ENCODE measurements around the gene ARHGAP44. TPM values are rescaled to one million over a fixed set of nuclear protein-coding genes. Genes with fewer than 3 reads are reported as not detected.

The ARHGAP44 gene
- total RNA-seq, 1 experiment from 2014 or later, result 0.40 TPM

DNA sequence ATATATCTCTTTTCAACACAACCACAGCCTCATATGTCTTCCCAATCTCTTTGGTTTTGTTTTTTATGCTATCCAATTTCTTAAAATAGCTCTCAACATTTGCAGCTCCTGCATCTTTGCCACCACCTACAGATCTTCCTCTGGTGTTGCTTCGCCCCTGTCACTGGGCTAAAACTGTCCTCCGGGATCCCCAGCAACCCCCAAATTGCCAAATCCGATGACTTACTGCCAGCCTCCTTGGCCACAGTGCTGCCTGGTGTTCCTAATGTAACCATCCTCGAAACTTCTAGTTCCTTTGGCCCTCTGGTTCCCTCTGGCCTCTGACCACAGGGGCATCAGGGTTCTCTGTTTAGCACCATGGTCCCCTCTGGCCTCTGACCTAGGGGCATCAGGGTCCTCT is 157.7 kb downstream of the ARHGAP44 start:
- no peaks in the 10 kb centered on the region for H3K4me1 ChIP-seq (ENCODE audit: insufficient read depth, low read length)
- H3K4me2 ChIP-seq (ENCODE audit: low read length), result no peak overlapping the region
- ChIA-PET CTCF (no interaction called here), POLR2A (ENCODE audit: unreplicated experiment) (no interaction called here)
- TF ChIP-seq EZH2 (IDR thresholded peaks at IDR 0.05; ENCODE audit: low read length, unreplicated experiment), result no peak
- no peak for TF ChIP-seq EZH2phosphoT487 (IDR thresholded peaks at IDR 0.05; ENCODE audit: borderline replicate concordance, low read length)
- TF ChIP-seq, protein P1, sequence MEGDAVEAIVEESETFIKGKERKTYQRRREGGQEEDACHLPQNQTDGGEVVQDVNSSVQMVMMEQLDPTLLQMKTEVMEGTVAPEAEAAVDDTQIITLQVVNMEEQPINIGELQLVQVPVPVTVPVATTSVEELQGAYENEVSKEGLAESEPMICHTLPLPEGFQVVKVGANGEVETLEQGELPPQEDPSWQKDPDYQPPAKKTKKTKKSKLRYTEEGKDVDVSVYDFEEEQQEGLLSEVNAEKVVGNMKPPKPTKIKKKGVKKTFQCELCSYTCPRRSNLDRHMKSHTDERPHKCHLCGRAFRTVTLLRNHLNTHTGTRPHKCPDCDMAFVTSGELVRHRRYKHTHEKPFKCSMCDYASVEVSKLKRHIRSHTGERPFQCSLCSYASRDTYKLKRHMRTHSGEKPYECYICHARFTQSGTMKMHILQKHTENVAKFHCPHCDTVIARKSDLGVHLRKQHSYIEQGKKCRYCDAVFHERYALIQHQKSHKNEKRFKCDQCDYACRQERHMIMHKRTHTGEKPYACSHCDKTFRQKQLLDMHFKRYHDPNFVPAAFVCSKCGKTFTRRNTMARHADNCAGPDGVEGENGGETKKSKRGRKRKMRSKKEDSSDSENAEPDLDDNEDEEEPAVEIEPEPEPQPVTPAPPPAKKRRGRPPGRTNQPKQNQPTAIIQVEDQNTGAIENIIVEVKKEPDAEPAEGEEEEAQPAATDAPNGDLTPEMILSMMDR (conservative IDR thresholded peaks at IDR 0.05; ENCODE audit: low read depth, low read length), result no peak
- no peak overlapping the region for H3K9ac ChIP-seq (ENCODE audit: low read length)
- no peak for ATAC-seq
- no peaks in the 10 kb centered on the region for H3K9me3 ChIP-seq (ENCODE audit: low read length)
- H3K9me2 ChIP-seq (replicated peaks; ENCODE audit: low read length), result no peaks in the 10 kb centered on the region; the same call in 1 of the 2 replicates
- no peak overlapping the region for H3K4me3 ChIP-seq (ENCODE audit: low read length)
- no peak for DNase-seq
- H2AFZ ChIP-seq (ENCODE audit: low read length), result no peak overlapping the region
- BruUV-seq (replicated peaks), result no TSS peak
- intact Hi-C loops (cut with micrococcal nuclease), result no loop called here
- H3K27ac ChIP-seq (ENCODE audit: low read length), result no peak overlapping the region
- H3K36me3 ChIP-seq (ENCODE audit: low read depth, low read length), result no peaks in the 10 kb centered on the region
- no peaks in the 10 kb centered on the region for H3K79me2 ChIP-seq (ENCODE audit: low read length)
- H3F3A ChIP-seq (ENCODE audit: low read length, unreplicated experiment), result no peaks in the 10 kb centered on the region
- no peaks in the 10 kb centered on the region for H4K20me1 ChIP-seq (ENCODE audit: low read length)
- peaks cover 48% of the 10 kb centered on the region for H3K27me3 ChIP-seq (ENCODE audit: low read length)

DNA sequence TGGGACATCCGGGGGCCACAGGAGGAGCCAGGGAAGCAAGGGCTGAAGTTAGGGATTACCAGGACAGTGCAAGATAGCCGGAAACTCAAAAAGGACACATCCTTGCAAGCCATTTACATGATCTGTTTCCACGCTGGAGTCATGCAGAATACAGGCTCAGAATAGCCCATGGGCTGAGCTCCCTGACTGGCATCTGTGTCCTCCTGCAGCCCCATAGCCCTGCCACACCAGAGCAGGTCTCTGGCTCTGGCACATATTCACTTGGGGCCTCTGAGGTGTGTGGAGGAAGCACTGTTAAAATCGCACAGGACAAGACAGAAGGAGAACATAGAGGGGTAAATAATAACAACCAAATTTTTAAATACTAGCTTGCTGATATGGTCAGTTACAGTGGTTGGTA is 162.7 kb downstream of the ARHGAP44 start:
- POLR2A ChIA-PET (ENCODE audit: unreplicated experiment), result no interaction called here
- H3K4me3 ChIP-seq (ENCODE audit: low read length), result no peak overlapping the region
- no peaks in the 10 kb centered on the region for H3K36me3 ChIP-seq (ENCODE audit: low read depth, low read length)

DNA sequence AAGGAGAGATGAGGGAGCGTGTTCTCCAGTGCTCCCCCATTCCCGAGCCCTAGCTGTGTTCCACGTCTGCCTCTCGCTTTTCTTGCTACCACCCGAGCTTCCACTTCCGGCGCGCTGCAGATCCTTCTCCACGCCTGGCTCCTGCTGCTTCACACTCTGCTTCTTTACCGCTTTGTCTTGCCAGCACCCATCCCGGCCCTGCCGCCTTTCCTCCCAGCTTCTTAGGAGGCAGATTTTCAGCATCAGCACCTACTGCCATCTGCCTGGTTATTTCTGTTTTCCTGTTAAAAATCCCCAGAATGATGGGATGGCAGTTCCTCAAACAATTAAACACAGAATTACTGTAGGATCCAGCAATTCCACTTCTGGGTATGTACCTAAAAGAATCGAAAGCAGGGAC is 163.9 kb downstream of the ARHGAP44 start:
- Histone ChIP-seq H3K9me3 (ENCODE audit: low read length) (no peaks in the 10 kb centered on the region), H3F3A (ENCODE audit: low read length, unreplicated experiment) (no peaks in the 10 kb centered on the region), H3K4me1 (ENCODE audit: insufficient read depth, low read length) (no peaks in the 10 kb centered on the region), H3K27ac (ENCODE audit: low read length) (no peak overlapping the region), H3K4me3 (ENCODE audit: low read length) (no peak overlapping the region), H3K4me2 (ENCODE audit: low read length) (no peak overlapping the region), H4K20me1 (ENCODE audit: low read length) (no peaks in the 10 kb centered on the region), H3K79me2 (ENCODE audit: low read length) (no peaks in the 10 kb centered on the region), H3K36me3 (ENCODE audit: low read depth, low read length) (no peaks in the 10 kb centered on the region), H3K9me2 (replicated peaks; ENCODE audit: low read length) (no peaks in the 10 kb centered on the region; the same call in 1 of the 2 replicates), H3K9ac (ENCODE audit: low read length) (no peak overlapping the region), H3K27me3 (ENCODE audit: low read length) (peaks cover 24% of the 10 kb centered on the region), H2AFZ (ENCODE audit: low read length) (no peak overlapping the region)
- ATAC-seq, result no peak
- CTCF ChIA-PET, result no interaction called here
- POLR2A ChIA-PET (ENCODE audit: unreplicated experiment), result no interaction called here
- BruUV-seq (replicated peaks), result no TSS peak
- no peak for DNase-seq
- intact Hi-C loops (cut with micrococcal nuclease), result no loop called here
- TF ChIP-seq, protein P1 (conservative IDR thresholded peaks at IDR 0.05; ENCODE audit: low read depth, low read length), result no peak
- no peak for TF ChIP-seq EZH2 (IDR thresholded peaks at IDR 0.05; ENCODE audit: low read length, unreplicated experiment)
- TF ChIP-seq EZH2phosphoT487 (IDR thresholded peaks at IDR 0.05; ENCODE audit: borderline replicate concordance, low read length), result no peak

More for the DNA sequence above, 162.7 kb downstream of the ARHGAP44 start:
- Histone ChIP-seq H3K27me3 (ENCODE audit: low read length) (peaks cover 22% of the 10 kb centered on the region), H3K27ac (ENCODE audit: low read length) (no peak overlapping the region), H3K4me1 (ENCODE audit: insufficient read depth, low read length) (no peaks in the 10 kb centered on the region), H3K9me2 (replicated peaks; ENCODE audit: low read length) (no peaks in the 10 kb centered on the region; the same call in 1 of the 2 replicates), H3K4me2 (ENCODE audit: low read length) (no peak overlapping the region), H4K20me1 (ENCODE audit: low read length) (no peaks in the 10 kb centered on the region), H3F3A (ENCODE audit: low read length, unreplicated experiment) (no peaks in the 10 kb centered on the region), H3K9me3 (ENCODE audit: low read length) (no peaks in the 10 kb centered on the region), H2AFZ (ENCODE audit: low read length) (no peak overlapping the region), H3K9ac (ENCODE audit: low read length) (no peak overlapping the region), H3K79me2 (ENCODE audit: low read length) (no peaks in the 10 kb centered on the region)
- BruUV-seq (replicated peaks), result no TSS peak
- CTCF ChIA-PET, result no interaction called here
- no peak for ATAC-seq
- TF ChIP-seq EZH2 (IDR thresholded peaks at IDR 0.05; ENCODE audit: low read length, unreplicated experiment), result no peak
- TF ChIP-seq, protein P1 (conservative IDR thresholded peaks at IDR 0.05; ENCODE audit: low read depth, low read length), result no peak
- no peak for TF ChIP-seq EZH2phosphoT487 (IDR thresholded peaks at IDR 0.05; ENCODE audit: borderline replicate concordance, low read length)
- intact Hi-C loops (cut with micrococcal nuclease), result no loop called here
- no peak for DNase-seq
